HG03108 (cell line): Measurements from ENCODE around the gene PLA2G2F.

Experiments
- ATAC-seq: cut with Tn5 transposase; IDR thresholded peaks from one replicate; pipeline ENCODE4 v1.9.1; 2021; ENCODE audit warnings: moderate library complexity; ENCODE audit not compliant: unreplicated experiment

The PLA2G2F gene

GRCh38 chr1:20138961-20139550 lies at the start of gene PLA2G2F:
Gene PLA2G2F (plus strand): TSS chr1:20139323. CDS start chr1:20139428, 105 bp downstream.
- ATAC-seq, result no peak

- ATAC-seq, result no peak
These were observed 49.6 kb upstream of the PLA2G2F start for GRCh38 chr1:20089328-20090077.

GRCh38 chr1:20090119-20090518 lies 49.0 kb upstream of the PLA2G2F start:
- ATAC-seq, result no peak

GRCh38 chr1:20090641-20091040 lies 48.5 kb upstream of the PLA2G2F start:
- ATAC-seq, result no peak

- ATAC-seq, result no peak
These were observed 45.8 kb upstream of the PLA2G2F start for GRCh38 chr1:20093303-20093702.

GRCh38 chr1:20093940-20094391 lies 45.2 kb upstream of the PLA2G2F start:
- ATAC-seq, result no peak

GRCh38 chr1:20095564-20096434 lies 43.3 kb upstream of the PLA2G2F start:
- no peak for ATAC-seq

- ATAC-seq, result no peak
These were observed 42.2 kb upstream of the PLA2G2F start for GRCh38 chr1:20096840-20097447.

GRCh38 chr1:20099533-20099932 lies 39.6 kb upstream of the PLA2G2F start:
- no peak for ATAC-seq

GRCh38 chr1:20100632-20101355 lies 38.3 kb upstream of the PLA2G2F start:
- no peak for ATAC-seq

- ATAC-seq, result no peak
These were observed 36.2 kb upstream of the PLA2G2F start for GRCh38 chr1:20102875-20103274.

GRCh38 chr1:20105856-20106255 lies 33.3 kb upstream of the PLA2G2F start:
- no peak for ATAC-seq

GRCh38 chr1:20107351-20107750 lies 31.8 kb upstream of the PLA2G2F start:
- ATAC-seq, result no peak

GRCh38 chr1:20107796-20108195 lies 31.3 kb upstream of the PLA2G2F start:
- ATAC-seq, result no peak

GRCh38 chr1:20108366-20109123 lies 30.6 kb upstream of the PLA2G2F start:
- ATAC-seq, result no peak

GRCh38 chr1:20109223-20109856 lies 29.8 kb upstream of the PLA2G2F start:
- ATAC-seq, result no peak

- ATAC-seq, result no peak
These were observed 28.4 kb upstream of the PLA2G2F start for GRCh38 chr1:20110679-20111078.

GRCh38 chr1:20111452-20111851 lies 27.7 kb upstream of the PLA2G2F start:
- ATAC-seq, result no peak

GRCh38 chr1:20112279-20113000 lies 26.7 kb upstream of the PLA2G2F start:
- ATAC-seq, result no peak
